ENCODE data around the gene KCND2. TPM values are rescaled to one million over a fixed set of nuclear protein-coding genes. Genes with fewer than 3 reads are reported as not detected.
"Not testable (repeated sequence)": the region's sequence is repeated elsewhere in the genome, so short reads cannot be mapped to it uniquely, and the experiment has no call there.

Gene KCND2
- total RNA-seq, 3 donors from 2014 or later, result not detected

DNA sequence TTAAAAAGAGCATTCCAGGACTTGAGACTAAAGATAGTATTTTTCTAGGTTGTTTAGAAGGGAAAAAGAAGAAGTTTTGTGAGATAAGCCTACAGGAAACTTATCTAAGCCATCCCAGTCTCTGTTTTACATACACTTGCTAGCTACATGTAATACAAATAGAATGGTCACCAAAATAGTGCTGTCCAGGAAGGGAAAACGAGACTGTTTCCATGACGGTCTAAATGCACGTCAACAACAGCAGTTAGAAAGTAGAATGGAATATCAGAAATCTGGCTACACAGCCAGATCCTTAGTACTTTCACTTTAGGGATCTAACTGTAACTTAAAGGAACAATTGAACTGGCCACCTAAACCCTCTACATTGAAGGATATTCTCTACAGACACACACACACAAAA is 467.4 kb downstream of the KCND2 start:
- Mint-ChIP-seq H3K4me3 (no peak overlapping the region), H3K9me3 (no peaks in the 10 kb centered on the region), H3K36me3 (ENCODE audit: insufficient read depth) (no peaks in the 10 kb centered on the region), H3K4me1 (ENCODE audit: low read depth) (no peaks in the 10 kb centered on the region), H3K27me3 (ENCODE audit: low read depth) (no peaks in the 10 kb centered on the region)
- ATAC-seq, result no peak
- no peak for DNase-seq

- Mint-ChIP-seq H3K27me3 (ENCODE audit: low read depth) (no peaks in the 10 kb centered on the region), H3K9me3 (no peaks in the 10 kb centered on the region), H3K36me3 (ENCODE audit: insufficient read depth) (no peaks in the 10 kb centered on the region), H3K4me1 (ENCODE audit: low read depth) (no peaks in the 10 kb centered on the region), H3K4me3 (no peak overlapping the region)
- DNase-seq, result no peak
- ATAC-seq, result no peak
These were observed 468.5 kb downstream of the KCND2 start for GRCh38 chr7:120741371-120742042.

- Mint-ChIP-seq H3K4me3 (no peak overlapping the region), H3K27me3 (ENCODE audit: low read depth) (no peaks in the 10 kb centered on the region), H3K4me1 (ENCODE audit: low read depth) (no peaks in the 10 kb centered on the region), H3K36me3 (ENCODE audit: insufficient read depth) (no peaks in the 10 kb centered on the region), H3K9me3 (no peaks in the 10 kb centered on the region)
- ATAC-seq (no peak), DNase-seq (no peak)
These were observed 469.4 kb downstream of the KCND2 start for GRCh38 chr7:120742372-120742771.

- H3K9me3 Mint-ChIP-seq, result no peaks in the 10 kb centered on the region
- H3K36me3 Mint-ChIP-seq (ENCODE audit: insufficient read depth), result no peaks in the 10 kb centered on the region
- no peak for ATAC-seq
- no peaks in the 10 kb centered on the region for H3K27me3 Mint-ChIP-seq (ENCODE audit: low read depth)
- H3K4me1 Mint-ChIP-seq (ENCODE audit: low read depth), result no peaks in the 10 kb centered on the region
- DNase-seq, result no peak
- no peak overlapping the region for H3K4me3 Mint-ChIP-seq
These were observed 470.2 kb downstream of the KCND2 start for GRCh38 chr7:120743128-120743527.

- H3K4me3 Mint-ChIP-seq, result no peak overlapping the region
- no peak for ATAC-seq
- H3K27me3 Mint-ChIP-seq (ENCODE audit: low read depth), result peaks cover 4% of the 10 kb centered on the region
- no peak for DNase-seq
- H3K9me3 Mint-ChIP-seq, result no peaks in the 10 kb centered on the region
- no peaks in the 10 kb centered on the region for H3K36me3 Mint-ChIP-seq (ENCODE audit: insufficient read depth)
- no peaks in the 10 kb centered on the region for H3K4me1 Mint-ChIP-seq (ENCODE audit: low read depth)
These were observed 487.1 kb downstream of the KCND2 start for GRCh38 chr7:120760050-120760449.

- no peaks in the 10 kb centered on the region for H3K4me1 Mint-ChIP-seq (ENCODE audit: low read depth)
- no peak overlapping the region for H3K4me3 Mint-ChIP-seq
- H3K36me3 Mint-ChIP-seq (ENCODE audit: insufficient read depth), result no peaks in the 10 kb centered on the region
- H3K9me3 Mint-ChIP-seq, result no peaks in the 10 kb centered on the region
- H3K27me3 Mint-ChIP-seq (ENCODE audit: low read depth), result peaks cover 3% of the 10 kb centered on the region
- no peak for ATAC-seq
- no peak for DNase-seq
These were observed 487.9 kb downstream of the KCND2 start for GRCh38 chr7:120760851-120761250.

DNA sequence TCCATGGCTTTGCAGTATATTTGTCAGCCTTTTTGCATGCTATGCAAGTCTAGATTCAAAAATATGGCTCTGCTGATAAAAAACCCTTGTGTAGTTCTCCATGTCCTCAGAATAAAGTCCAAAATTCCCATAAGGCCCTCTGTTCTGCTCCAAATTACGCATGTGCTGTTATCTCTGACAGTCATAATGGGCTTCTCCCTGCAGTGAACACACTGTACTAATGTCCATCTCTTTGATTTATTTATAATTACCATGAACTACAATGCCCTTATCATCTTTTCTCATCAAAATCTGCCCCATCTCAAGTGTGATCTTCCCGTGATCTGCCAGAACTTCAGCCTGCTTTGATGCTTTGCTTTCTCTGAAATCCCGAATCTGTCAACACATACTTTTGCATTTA is 497.2 kb downstream of the KCND2 start:
- ATAC-seq, result no peak
- Mint-ChIP-seq H3K4me1 (ENCODE audit: low read depth) (no peaks in the 10 kb centered on the region), H3K9me3 (no peaks in the 10 kb centered on the region), H3K27me3 (ENCODE audit: low read depth) (peaks cover 5% of the 10 kb centered on the region), H3K4me3 (no peak overlapping the region), H3K36me3 (ENCODE audit: insufficient read depth) (no peaks in the 10 kb centered on the region)
- no peak for DNase-seq

DNA sequence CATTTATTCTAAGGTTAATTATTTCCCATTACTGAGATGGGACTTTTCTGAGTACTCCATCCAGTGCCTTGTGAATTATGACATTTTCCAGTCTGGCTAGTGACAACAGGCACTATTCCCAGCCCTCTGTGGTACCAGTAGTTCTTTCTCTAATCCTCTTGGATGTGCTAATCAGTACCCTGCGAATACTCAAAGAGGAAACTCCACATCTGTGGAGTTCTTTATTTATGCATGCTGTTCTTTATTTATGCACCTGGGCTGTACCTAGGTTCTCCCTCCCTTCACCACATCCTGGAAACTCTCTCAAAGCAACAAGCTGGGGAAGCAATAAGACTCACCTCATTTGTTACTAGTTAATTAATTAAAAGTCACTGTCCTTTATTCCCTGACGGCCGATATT is 501.5 kb downstream of the KCND2 start:
- H3K9me3 Mint-ChIP-seq, result no peaks in the 10 kb centered on the region
- ATAC-seq, result no peak
- peaks cover 3% of the 10 kb centered on the region for H3K27me3 Mint-ChIP-seq (ENCODE audit: low read depth)
- no peak for DNase-seq
- H3K4me1 Mint-ChIP-seq (ENCODE audit: low read depth), result no peaks in the 10 kb centered on the region
- H3K36me3 Mint-ChIP-seq (ENCODE audit: insufficient read depth), result no peaks in the 10 kb centered on the region
- H3K4me3 Mint-ChIP-seq, result no peak overlapping the region

- Mint-ChIP-seq H3K27me3 (ENCODE audit: low read depth) (peaks cover 3% of the 10 kb centered on the region), H3K36me3 (ENCODE audit: insufficient read depth) (no peaks in the 10 kb centered on the region), H3K4me3 (no peak overlapping the region), H3K9me3 (no peaks in the 10 kb centered on the region), H3K4me1 (ENCODE audit: low read depth) (no peaks in the 10 kb centered on the region)
- ATAC-seq, result no peak
- DNase-seq, result no peak
These were observed 502.8 kb downstream of the KCND2 start for GRCh38 chr7:120775755-120776154.

GRCh38 chr7:120779078-120779477 is 506.1 kb downstream of the KCND2 start:
- not testable (repeated sequence) for H3K4me1 Mint-ChIP-seq (ENCODE audit: low read depth); H3K9me3 Mint-ChIP-seq; H3K27me3 Mint-ChIP-seq (ENCODE audit: low read depth); H3K4me3 Mint-ChIP-seq; ATAC-seq; DNase-seq; H3K36me3 Mint-ChIP-seq (ENCODE audit: insufficient read depth)

DNA sequence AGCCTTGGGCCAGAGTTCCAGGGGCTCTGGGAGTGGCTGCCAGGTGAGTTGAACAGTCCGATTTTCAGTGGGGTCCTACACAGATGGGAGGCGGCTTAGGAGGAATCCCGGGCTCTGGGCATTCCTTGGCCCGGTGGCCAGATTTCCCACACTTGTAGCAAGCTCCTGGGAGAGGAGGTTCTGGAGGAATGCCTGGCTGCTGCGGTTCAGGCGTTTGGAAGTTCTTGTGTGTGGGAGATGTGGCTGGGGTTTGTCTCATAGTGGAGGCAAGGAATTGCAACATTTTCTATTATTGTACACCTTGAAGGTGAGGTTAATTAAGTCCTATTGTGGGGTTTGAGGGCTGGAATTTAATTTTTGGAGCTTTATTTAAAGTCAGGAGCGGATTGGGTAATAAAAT is 507.5 kb downstream of the KCND2 start:
- not testable (repeated sequence) for ATAC-seq; DNase-seq; H3K27me3 Mint-ChIP-seq (ENCODE audit: low read depth); H3K9me3 Mint-ChIP-seq; H3K36me3 Mint-ChIP-seq (ENCODE audit: insufficient read depth); H3K4me1 Mint-ChIP-seq (ENCODE audit: low read depth); H3K4me3 Mint-ChIP-seq

GRCh38 chr7:120780938-120781337 is 508.0 kb downstream of the KCND2 start:
- Mint-ChIP-seq H3K4me1 (ENCODE audit: low read depth) (no peaks in the 10 kb centered on the region), H3K4me3 (no peak overlapping the region), H3K9me3 (no peaks in the 10 kb centered on the region), H3K36me3 (ENCODE audit: insufficient read depth) (no peaks in the 10 kb centered on the region), H3K27me3 (ENCODE audit: low read depth) (peaks cover 2% of the 10 kb centered on the region)
- DNase-seq, result no peak
- ATAC-seq, result no peak

GRCh38 chr7:120781924-120782323 is 508.9 kb downstream of the KCND2 start:
- ATAC-seq; H3K4me1 Mint-ChIP-seq (ENCODE audit: low read depth): not testable (repeated sequence)

GRCh38 chr7:120783273-120783672 is 510.3 kb downstream of the KCND2 start:
- H3K9me3 Mint-ChIP-seq, result no peaks in the 10 kb centered on the region
- peaks cover 2% of the 10 kb centered on the region for H3K27me3 Mint-ChIP-seq (ENCODE audit: low read depth)
- no peak for ATAC-seq
- H3K4me3 Mint-ChIP-seq, result no peak overlapping the region
- H3K36me3 Mint-ChIP-seq (ENCODE audit: insufficient read depth), result no peaks in the 10 kb centered on the region
- DNase-seq, result no peak
- no peaks in the 10 kb centered on the region for H3K4me1 Mint-ChIP-seq (ENCODE audit: low read depth)

More at GRCh38 chr7:120781924-120782323, 508.9 kb downstream of the KCND2 start:
- H3K4me3 Mint-ChIP-seq; DNase-seq; H3K27me3 Mint-ChIP-seq (ENCODE audit: low read depth); H3K9me3 Mint-ChIP-seq; H3K36me3 Mint-ChIP-seq (ENCODE audit: insufficient read depth): not testable (repeated sequence)

- no peaks in the 10 kb centered on the region for H3K36me3 Mint-ChIP-seq (ENCODE audit: insufficient read depth)
- no peak overlapping the region for H3K4me3 Mint-ChIP-seq
- no peak for ATAC-seq
- DNase-seq, result no peak
- H3K27me3 Mint-ChIP-seq (ENCODE audit: low read depth), result peaks cover 2% of the 10 kb centered on the region
- no peaks in the 10 kb centered on the region for H3K9me3 Mint-ChIP-seq
- H3K4me1 Mint-ChIP-seq (ENCODE audit: low read depth), result no peaks in the 10 kb centered on the region
These were observed 510.7 kb downstream of the KCND2 start for GRCh38 chr7:120783721-120784120.

DNA sequence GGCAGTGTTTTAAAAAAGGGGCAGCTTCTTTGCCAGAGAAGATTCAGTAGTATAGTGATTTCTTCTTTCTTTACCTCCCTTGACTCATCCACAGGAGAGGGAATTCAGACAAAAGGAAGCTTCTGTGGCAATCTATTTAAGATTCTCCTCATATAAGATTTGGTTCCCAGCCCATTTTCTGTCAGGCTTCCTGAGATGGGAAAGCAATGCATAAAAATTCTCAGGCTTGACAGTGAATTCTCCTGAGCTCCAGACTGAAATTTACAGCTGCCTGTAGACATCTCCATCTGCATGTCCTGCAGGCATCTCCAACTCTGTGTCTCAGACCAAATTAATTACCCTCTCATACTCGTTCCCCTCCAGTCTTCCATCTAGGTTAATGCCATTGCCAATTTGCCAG is 512.1 kb downstream of the KCND2 start:
- no peaks in the 10 kb centered on the region for H3K4me1 Mint-ChIP-seq (ENCODE audit: low read depth)
- peaks cover 2% of the 10 kb centered on the region for H3K27me3 Mint-ChIP-seq (ENCODE audit: low read depth)
- no peak for ATAC-seq
- no peaks in the 10 kb centered on the region for H3K9me3 Mint-ChIP-seq
- no peak for DNase-seq
- H3K36me3 Mint-ChIP-seq (ENCODE audit: insufficient read depth), result no peaks in the 10 kb centered on the region
- no peak overlapping the region for H3K4me3 Mint-ChIP-seq

All from activated T-cell treated with anti-CD3 and anti-CD28 coated beads, Interleukin-2, amount 50 U/mL, for 4 hours (primary cell).